HTERT RPE-1 (cell line): ENCODE results near the gene RHCE.
"Not testable (repeated sequence)": the region's sequence is repeated elsewhere in the genome, so short reads cannot be mapped to it uniquely, and the experiment has no call there.

Experiments
- in situ Hi-C: fragments of 300-500 bp; cut with MboI; formaldehyde crosslinking; loops from 4 replicates; pipeline ENCODE4 v1.14.3; 2020; ENCODE audit warnings: low sequenced_read_pairs

RHCE gene

GRCh38 chr1:25349606-25350005 lies 71.0 kb downstream of the RHCE start:
- in situ Hi-C loops = no loop called here

GRCh38 chr1:25347556-25347955 lies 73.1 kb downstream of the RHCE start:
- in situ Hi-C loops = no loop called here

DNA sequence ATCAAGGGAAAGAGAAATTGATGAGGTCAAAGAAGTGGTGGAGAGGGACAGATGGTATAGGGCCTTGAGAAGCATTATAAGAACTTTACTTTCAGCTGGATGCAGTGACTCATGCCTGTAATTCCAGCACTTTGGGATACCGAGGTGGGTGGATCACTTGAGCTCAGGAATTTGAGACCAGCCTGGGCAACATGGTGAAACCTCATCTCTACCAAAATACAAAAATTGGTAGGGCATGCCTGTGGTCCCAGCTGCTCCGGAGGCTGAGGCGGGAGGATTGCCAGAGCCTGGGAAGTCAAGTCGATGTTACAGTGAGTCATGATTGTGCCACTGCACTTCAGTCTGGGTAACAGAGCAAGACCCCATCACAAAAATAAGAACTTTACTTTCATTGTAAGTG lies 76.8 kb downstream of the RHCE start:
- in situ Hi-C loops = no loop called here

- in situ Hi-C loops = no loop called here
These were observed 77.8 kb downstream of the RHCE start for GRCh38 chr1:25342846-25343245.

GRCh38 chr1:25341746-25342145 lies 78.9 kb downstream of the RHCE start:
- in situ Hi-C loops = no loop called here

- in situ Hi-C loops = no loop called here
These were observed 81.6 kb downstream of the RHCE start for GRCh38 chr1:25338986-25339385.

DNA sequence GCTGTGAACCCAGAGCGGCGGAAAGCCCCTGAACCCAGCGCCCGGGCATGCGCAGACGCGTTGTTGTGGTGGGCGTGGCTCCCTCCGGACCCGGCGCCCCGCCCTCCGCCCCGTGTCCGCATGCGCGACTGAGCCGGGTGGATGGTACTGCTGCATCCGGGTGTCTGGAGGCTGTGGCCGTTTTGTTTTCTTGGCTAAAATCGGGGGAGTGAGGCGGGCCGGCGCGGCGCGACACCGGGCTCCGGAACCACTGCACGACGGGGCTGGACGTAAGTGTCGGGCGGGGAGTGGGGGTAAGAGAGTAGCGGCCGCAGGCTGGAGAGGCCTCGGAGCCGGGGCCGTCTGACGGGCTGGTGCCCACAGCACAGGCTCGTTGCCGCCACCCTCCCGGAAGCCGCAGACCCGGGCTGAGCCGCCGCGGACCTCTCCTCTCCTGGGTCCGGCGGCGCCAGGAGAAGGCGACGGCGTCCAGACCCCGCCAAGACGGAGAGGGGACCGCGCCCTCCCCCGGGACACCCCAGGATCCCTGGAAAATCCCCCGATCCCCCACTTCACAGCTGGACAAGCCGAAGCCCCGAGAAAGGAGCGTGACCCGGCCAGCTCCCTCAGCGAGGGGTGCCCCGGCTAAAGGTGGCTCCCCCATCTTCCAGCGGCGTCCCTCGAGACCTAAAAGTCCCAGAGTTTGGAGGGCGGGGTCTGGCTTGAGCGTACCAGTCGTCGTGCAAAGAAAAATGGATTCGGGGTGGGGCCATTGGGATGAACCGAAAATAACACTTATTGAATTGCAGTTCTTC lies 82.2 kb downstream of the RHCE start, which contains the start of gene TMEM50A:
TSS of gene TMEM50A (plus strand) at position 147 of the 794 bp plus-strand sequence. CDS start 2,153 bp downstream, outside the sequence.
- in situ Hi-C loops = no loop called here

GRCh38 chr1:25337483-25338187 lies 83.0 kb downstream of the RHCE start:
- in situ Hi-C loops = not testable (repeated sequence)

GRCh38 chr1:25336922-25337354 lies 83.7 kb downstream of the RHCE start:
- in situ Hi-C loops = not testable (repeated sequence)

DNA sequence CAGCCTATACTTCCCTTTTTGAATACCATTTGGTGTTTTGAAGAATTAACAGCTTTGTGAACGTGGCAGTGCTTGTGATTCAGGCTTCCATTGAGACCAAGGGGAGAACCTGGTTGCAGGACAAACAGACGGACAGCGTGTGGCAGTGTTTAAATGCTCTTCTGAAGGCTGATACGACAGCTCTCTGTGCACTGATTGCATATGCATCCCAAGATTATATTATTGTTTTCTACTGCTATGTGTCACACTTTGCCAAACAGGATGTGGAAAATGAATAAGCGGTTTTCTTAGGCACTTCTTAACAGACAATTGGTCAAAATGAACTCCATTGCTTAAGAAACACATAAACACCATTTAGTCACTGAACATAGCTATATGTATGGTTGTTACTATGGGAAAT lies 90.7 kb downstream of the RHCE start:
- in situ Hi-C loops = not testable (repeated sequence)

DNA sequence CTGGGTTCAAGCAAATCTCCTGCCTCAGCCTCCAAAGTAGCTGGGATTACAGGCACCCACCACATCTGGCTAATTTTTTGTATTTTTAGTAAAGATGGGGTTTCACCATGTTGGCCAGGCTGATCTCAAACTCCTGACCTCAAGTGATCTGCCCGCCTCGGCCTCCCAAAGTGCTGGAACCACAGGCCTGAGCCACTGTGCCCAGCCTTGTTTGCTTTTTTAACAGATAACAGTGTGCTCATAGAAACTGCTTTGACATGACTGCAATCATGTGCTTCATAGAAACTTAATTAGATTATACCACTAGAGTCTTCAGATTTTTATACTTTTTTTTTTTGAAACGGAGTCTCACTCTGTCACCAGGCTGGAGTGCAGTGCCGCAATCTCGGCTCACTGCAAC lies 91.3 kb downstream of the RHCE start:
- in situ Hi-C loops = not testable (repeated sequence)

DNA sequence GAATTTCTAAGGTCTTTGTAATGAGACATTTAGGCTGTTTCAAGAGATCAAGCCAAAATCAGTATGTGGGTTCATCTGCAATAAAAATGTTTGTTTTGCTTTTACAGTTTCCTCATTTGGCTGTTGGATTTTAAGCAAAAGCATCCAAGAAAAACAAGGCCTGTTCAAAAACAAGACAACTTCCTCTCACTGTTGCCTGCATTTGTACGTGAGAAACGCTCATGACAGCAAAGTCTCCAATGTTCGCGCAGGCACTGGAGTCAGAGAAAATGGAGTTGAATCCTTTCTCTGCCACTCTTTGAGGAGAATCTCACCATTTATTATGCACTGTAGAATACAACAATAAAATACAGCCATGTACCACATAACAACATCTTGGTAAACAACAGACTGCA lies 91.8 kb downstream of the RHCE start:
- in situ Hi-C loops = not testable (repeated sequence)

DNA sequence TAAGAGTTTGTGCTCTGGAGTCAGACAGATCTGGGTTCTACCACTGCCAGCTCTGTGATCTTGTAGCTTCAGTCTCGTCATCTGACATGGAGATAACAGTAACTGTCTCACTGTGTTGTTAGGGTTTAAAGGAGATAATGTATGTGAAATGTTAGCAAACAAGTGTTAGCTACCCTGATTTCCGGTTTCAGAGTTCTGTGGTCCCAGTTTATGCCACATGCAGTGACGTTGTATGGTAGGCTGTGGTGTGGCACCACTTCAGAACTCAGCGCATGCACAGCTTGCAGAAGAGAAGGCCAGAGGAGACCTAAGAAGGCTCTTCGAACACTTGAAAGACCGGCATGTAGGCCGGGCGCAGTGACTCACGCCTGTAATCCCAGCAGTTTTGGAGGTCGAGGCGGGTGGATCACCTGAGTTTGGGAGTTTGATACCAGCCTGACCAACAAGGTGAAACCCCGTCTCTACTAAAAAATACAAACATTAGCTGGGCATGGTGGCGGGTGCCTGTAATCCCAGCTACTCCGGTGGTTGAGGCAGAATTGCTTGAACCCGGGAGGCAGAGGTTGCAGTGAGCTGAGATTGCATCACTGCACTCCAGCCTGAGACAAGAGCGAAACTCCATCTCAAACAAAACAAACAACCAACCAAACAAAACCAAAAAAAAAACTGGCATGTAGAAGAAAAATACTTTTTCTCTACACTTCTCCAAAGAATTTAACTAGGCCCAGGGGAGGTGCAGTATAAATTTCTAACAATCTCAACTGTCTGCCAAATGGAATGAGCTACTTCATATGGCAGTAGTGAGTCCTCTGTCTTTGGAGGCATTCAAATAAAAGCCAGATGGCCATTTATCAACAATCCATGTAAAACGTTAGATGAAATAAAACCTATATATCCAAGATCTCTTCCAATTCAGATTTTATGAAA lies 92.5 kb downstream of the RHCE start:
- in situ Hi-C loops = not testable (repeated sequence)

- in situ Hi-C loops = not testable (repeated sequence)
These were observed 96.2 kb downstream of the RHCE start for GRCh38 chr1:25324407-25324806.

GRCh38 chr1:25322127-25322526 lies 98.5 kb downstream of the RHCE start:
- in situ Hi-C loops = not testable (repeated sequence)

- in situ Hi-C loops = not testable (repeated sequence)
These were observed 100.2 kb downstream of the RHCE start for GRCh38 chr1:25320314-25320938.

GRCh38 chr1:25312806-25313470 lies 107.7 kb downstream of the RHCE start:
- in situ Hi-C loops = not testable (repeated sequence)
